Memory B cell (primary cell): Measurements from ENCODE around the gene CX3CL1.

ENCODE experiments used
- ATAC-seq: fragments of 150-1000 bp; cut with Tn5 transposase; 2 replicates; pipeline ENCODE4 v1.10.0; 2021; ENCODE audit warnings: low read depth, mild to moderate bottlenecking, moderate library complexity
- DNase-seq, 2 donors: peaks; one replicate each; pipeline ENCODE4 v3.0.0; 2022; ENCODE audit warnings: low spot score in 2 of 2
- H3K27ac Mint-ChIP-seq: one replicate; pipeline ENCODE4 v1.8.0; 2022; ENCODE audit warnings: mild to moderate bottlenecking, moderate library complexity, mixed read lengths
- H3K27me3 Mint-ChIP-seq: one replicate; pipeline ENCODE4 v1.8.0; 2022; ENCODE audit warnings: mixed read lengths
- H3K36me3 Mint-ChIP-seq: one replicate; pipeline ENCODE4 v1.8.0; 2022; ENCODE audit warnings: mild to moderate bottlenecking, mixed read lengths
- H3K4me1 Mint-ChIP-seq: one replicate; pipeline ENCODE4 v1.8.0; 2022; ENCODE audit warnings: mixed read lengths
- H3K4me3 Mint-ChIP-seq: one replicate; pipeline ENCODE4 v1.8.0; 2022; ENCODE audit warnings: mild to moderate bottlenecking, moderate library complexity, mixed read lengths
- H3K9me3 Mint-ChIP-seq: one replicate; pipeline ENCODE4 v1.8.0; 2022; ENCODE audit warnings: mixed read lengths

Gene CX3CL1

DNA sequence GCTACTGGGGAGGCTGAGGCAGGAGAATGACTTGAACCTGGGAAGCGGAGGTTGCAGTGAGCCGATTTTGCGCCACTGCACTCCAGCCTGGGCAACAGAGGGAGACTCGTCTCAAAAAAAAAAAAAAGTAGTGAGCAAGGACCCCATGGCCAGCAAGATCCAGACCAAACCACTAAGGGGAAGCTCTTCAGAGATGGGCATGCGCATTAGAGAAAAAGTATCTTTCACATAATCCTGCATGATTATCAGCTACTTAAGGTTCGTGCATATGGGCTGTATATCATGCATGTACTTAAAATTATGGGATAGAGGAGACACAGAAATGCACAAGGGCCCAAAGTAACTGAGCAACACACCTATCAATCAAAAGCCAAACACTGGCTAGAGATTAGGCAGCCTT lies 24.4 kb upstream of the CX3CL1 start:
- ATAC-seq (no peak), DNase-seq (no peak)
- H3K4me1 Mint-ChIP-seq: peaks cover 28% of the 10 kb centered on the region
- no peak overlapping the region for H3K27ac Mint-ChIP-seq
- peaks cover 2% of the 10 kb centered on the region for H3K9me3 Mint-ChIP-seq
- peaks cover 6% of the 10 kb centered on the region for H3K27me3 Mint-ChIP-seq
- peaks cover 2% of the 10 kb centered on the region for H3K36me3 Mint-ChIP-seq
- H3K4me3 Mint-ChIP-seq: no peak overlapping the region

DNA sequence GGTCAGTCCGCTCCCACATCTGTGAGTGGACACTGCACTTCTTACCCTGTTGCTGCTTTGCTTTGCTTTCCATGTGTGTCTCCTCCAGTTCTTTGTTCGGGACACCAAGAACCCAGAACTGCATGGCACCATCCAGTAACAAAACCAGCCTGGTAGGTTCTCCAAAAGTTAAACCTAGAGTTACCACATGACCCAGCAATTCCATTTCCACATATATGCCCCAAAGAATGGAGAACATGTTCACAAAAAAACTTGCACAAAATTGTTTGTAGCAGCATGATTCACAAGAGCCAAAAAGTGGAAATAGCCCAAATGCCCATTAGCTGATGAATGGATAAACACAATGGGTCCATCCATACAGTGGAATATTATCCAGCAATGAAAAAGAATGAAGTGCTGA lies 24.0 kb upstream of the CX3CL1 start:
- ATAC-seq: no peak

DNA sequence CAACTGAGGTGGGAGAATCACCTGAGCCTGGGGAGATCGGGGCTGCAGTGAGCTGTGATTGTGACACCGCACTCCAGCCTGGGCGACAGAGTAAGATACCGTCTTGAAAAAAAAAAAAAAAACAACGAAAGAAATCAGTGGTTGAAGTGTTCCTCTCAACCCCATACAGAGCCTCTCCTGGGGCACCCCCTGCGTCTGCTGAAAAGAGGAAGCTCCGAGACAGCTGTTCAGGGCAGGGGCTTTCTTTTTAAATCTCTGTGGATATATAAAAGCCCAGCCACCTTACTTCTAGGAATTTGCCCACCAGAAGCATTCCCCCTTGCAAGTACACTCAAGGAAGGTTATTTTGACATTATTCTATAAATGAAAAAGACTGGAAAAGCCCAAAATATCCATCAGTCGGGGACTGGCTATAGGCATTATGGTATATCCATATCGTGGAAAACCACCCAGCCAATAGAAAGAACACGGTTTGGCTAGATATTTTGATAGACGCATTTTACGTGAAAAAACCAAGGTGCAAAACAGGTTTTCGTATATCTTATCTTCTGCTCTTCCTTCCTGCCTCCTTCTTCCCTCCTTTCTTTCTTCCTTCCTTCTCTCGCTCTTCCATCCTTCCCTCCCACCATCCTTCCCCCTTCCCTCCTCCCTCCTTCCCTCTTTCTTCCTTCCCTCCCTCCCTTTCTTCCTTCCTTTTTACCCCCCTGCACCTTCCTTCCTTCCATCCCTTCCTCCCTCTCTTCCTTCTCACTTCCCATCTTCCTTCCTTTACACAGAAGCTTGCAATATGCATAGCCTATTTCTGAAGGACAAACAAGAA lies 22.9 kb upstream of the CX3CL1 start:
- H3K4me3 Mint-ChIP-seq: peak overlapping the region; percentile 72
- ATAC-seq: peak; percentile 99
- peaks cover 2% of the 10 kb centered on the region for H3K9me3 Mint-ChIP-seq
- peaks cover 2% of the 10 kb centered on the region for H3K36me3 Mint-ChIP-seq
- peak; percentile 55 to 81 for DNase-seq
- peaks cover 21% of the 10 kb centered on the region for H3K4me1 Mint-ChIP-seq
- H3K27ac Mint-ChIP-seq: peak overlapping the region; percentile 64
- peaks cover 4% of the 10 kb centered on the region for H3K27me3 Mint-ChIP-seq

More for the DNA sequence above, 24.0 kb upstream of the CX3CL1 start:
- DNase-seq: no peak
- Mint-ChIP-seq H3K9me3 (peaks cover 2% of the 10 kb centered on the region), H3K27me3 (peaks cover 4% of the 10 kb centered on the region), H3K4me3 (peak overlapping the region; percentile 72), H3K27ac (peak overlapping the region; percentile 14), H3K36me3 (peaks cover 2% of the 10 kb centered on the region), H3K4me1 (peaks cover 27% of the 10 kb centered on the region)

DNA sequence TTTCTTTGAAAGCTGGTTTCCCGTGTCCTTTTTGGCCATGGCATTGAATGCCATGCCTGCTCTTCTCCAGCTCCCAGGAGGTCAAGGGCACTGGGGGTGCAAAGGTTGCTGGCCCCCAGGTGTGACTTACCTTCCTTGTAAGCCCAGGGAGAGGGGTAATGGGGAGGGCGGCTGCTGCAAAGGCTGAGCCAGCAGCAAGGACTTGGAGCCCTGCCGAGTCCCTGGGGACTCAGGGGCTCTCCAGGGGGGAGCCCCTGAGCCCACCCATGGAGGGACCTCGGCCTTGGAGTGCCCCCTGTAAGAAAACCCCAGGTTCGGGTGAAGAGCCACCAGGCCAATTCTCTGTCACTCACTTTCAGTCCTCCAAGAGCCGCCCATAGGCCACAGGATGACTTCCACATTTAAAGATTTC lies 19.6 kb upstream of the CX3CL1 start:
- DNase-seq: no peak
- no peaks in the 10 kb centered on the region for H3K27me3 Mint-ChIP-seq
- H3K4me3 Mint-ChIP-seq: no peak overlapping the region
- no peak overlapping the region for H3K27ac Mint-ChIP-seq
- no peaks in the 10 kb centered on the region for H3K9me3 Mint-ChIP-seq
- no peak for ATAC-seq
- no peaks in the 10 kb centered on the region for H3K36me3 Mint-ChIP-seq
- peaks cover 18% of the 10 kb centered on the region for H3K4me1 Mint-ChIP-seq

DNA sequence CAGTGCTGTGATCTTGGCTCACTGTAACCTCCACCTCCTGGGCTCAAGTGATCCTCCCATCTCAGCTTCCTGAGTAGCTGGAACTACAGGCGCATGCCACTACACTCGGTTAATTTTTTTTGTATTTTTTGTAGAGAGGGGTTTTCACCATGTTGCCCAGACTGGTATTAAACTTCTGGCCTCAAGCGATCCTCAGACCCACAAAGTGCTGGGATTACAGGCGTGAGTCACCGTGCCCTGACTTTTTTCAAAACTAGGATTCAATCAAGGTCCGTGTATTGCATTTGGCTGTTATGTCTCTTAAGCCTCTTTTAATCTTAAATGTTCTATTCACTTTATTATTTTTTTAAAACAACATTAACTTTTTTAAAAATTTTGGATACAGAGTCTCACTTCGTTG lies 18.0 kb upstream of the CX3CL1 start:
- H3K27ac Mint-ChIP-seq: no peak overlapping the region
- peaks cover 20% of the 10 kb centered on the region for H3K4me1 Mint-ChIP-seq
- no peak overlapping the region for H3K4me3 Mint-ChIP-seq
- DNase-seq (no peak), ATAC-seq (no peak)
- H3K36me3 Mint-ChIP-seq: no peaks in the 10 kb centered on the region
- no peaks in the 10 kb centered on the region for H3K9me3 Mint-ChIP-seq
- H3K27me3 Mint-ChIP-seq: no peaks in the 10 kb centered on the region

DNA sequence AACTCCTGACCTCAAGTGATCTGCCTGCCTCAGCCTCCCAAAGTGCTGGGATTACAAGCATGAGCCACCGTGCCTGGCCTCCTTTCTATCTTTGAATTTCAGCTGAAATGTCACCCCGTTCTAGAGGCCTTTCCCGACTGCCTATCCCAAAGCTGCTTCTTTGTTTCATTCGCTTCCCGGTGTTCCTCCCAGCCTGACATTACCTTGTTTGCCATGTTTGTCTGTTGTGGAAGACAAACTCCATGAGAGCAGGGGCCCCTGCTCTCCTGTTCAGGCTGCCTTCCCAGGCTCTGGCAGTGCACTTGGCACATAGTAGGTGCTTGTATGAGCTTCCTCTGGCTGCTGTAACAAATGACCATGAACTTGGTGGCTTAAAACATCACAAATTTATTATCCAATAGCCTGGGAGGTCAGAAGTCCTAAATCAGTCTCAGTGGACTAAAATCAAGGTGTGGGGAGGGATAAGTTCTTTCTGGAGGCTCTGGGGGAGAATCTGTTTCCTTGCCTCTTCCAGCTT lies 16.3 kb upstream of the CX3CL1 start:
- ATAC-seq (no peak), DNase-seq (no peak)
- no peak overlapping the region for H3K27ac Mint-ChIP-seq
- H3K4me3 Mint-ChIP-seq: no peak overlapping the region
- H3K9me3 Mint-ChIP-seq: no peaks in the 10 kb centered on the region
- H3K36me3 Mint-ChIP-seq: no peaks in the 10 kb centered on the region
- H3K4me1 Mint-ChIP-seq: peaks cover 18% of the 10 kb centered on the region
- H3K27me3 Mint-ChIP-seq: no peaks in the 10 kb centered on the region

DNA sequence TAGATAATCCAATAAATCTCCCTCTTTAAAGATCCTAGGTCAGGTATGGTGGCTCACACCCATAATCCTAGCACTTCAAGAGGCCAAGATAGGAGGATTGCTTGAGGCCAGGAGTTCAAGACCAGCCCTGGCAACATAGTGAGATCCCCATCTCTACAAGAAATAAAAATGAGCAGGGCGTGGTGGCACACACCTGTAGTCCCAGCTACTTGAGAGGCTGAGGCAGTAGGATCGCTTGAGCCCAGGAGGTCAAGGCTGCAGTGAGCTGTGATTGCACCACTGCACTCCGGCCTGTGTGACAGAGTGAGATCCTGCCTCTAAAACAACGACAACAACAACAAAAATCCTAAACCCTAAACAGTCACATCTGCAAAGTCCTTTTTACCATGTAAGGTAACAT lies 15.7 kb upstream of the CX3CL1 start:
- no peak for DNase-seq
- no peak for ATAC-seq
- no peaks in the 10 kb centered on the region for H3K36me3 Mint-ChIP-seq
- H3K4me3 Mint-ChIP-seq: no peak overlapping the region
- H3K9me3 Mint-ChIP-seq: no peaks in the 10 kb centered on the region
- no peaks in the 10 kb centered on the region for H3K27me3 Mint-ChIP-seq
- H3K4me1 Mint-ChIP-seq: peaks cover 18% of the 10 kb centered on the region
- H3K27ac Mint-ChIP-seq: no peak overlapping the region

DNA sequence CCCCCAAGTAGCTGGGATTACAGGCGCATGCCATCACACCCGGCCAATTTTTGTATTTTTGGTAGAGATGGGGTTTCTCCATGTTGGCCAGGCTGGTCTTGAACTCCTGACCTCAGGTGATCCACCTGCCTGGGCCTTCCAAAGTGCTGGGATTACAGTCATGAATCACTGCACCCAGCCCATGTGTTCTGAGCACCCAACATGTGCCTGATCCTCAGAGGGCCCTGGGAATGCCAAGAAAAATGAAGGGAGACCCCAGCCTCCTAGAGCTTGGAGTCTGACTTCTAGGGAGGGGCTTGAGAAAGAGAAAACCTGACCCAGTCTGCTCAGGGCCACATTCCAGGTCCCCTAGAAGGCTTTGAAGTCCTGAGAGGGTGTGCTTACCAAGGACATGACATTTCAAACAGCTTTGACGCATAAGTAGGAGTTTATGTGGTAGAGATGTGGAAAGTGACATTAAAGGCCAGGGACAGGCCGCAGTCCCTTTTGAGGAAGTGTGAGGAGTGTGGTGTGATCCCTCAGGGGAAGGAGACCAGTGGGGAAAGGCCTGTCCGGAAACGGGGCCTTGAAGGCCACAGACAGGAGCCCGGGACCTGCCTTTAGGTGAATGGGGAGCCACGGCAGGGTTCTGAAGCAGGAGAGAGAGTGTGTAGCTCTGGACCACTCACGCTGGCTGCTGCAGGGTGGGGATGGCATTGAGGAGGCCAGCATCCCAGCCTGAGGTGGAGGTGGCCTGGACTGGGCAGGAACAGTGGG lies 14.8 kb upstream of the CX3CL1 start:
- DNase-seq: no peak
- H3K4me3 Mint-ChIP-seq: peak overlapping the region; percentile 6
- H3K27ac Mint-ChIP-seq: peak overlapping the region; percentile 54
- peak; percentile 38 for ATAC-seq
- H3K36me3 Mint-ChIP-seq: no peaks in the 10 kb centered on the region
- no peaks in the 10 kb centered on the region for H3K27me3 Mint-ChIP-seq
- no peaks in the 10 kb centered on the region for H3K9me3 Mint-ChIP-seq
- H3K4me1 Mint-ChIP-seq: peaks cover 18% of the 10 kb centered on the region

DNA sequence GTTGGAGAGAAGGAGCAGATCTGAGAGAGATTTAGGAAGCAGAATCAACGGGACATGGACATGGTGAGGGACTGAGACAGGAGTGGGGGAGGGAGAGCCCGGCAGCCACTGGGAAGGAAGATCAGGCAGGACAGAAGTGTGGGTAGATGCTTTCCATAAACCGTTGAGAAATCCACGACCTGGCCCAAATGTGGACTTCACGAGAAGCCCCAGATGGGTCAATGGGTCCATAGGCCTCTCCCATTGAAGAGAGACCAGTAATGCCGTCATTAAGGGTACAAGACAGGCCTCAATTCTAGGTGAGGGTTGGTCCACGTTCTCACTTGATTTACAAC lies 14.2 kb upstream of the CX3CL1 start:
- H3K4me3 Mint-ChIP-seq: peak overlapping the region; percentile 6
- no peaks in the 10 kb centered on the region for H3K27me3 Mint-ChIP-seq
- DNase-seq (no peak), ATAC-seq (no peak)
- H3K9me3 Mint-ChIP-seq: no peaks in the 10 kb centered on the region
- peak overlapping the region; percentile 54 for H3K27ac Mint-ChIP-seq
- H3K36me3 Mint-ChIP-seq: no peaks in the 10 kb centered on the region
- peaks cover 18% of the 10 kb centered on the region for H3K4me1 Mint-ChIP-seq

DNA sequence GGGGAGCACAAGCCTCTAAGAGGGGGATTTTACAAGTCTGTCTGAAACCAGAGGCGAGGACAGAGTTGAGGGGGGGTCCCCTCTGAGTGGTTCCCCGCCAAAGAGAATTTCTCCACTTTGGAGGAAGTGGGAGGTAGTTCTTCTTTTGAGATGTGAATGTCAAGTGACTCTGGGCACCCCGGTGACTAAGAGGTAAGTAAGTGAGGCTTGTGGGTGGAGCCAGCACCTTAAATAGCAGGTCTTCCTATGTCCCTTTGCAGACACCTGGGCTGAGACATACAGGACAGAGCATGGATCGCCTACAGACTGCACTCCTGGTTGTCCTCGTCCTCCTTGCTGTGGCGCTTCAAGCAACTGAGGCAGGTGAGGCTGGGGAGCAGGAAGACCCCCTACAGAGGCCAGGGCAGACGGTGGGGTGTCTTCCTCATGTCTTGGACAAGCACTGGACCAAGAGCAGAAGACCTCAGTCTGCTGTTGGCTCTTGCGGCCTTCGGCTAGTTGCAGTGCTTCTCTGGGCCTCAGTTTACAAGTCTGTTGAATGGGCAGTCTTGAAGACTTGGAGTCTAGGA lies 13.7 kb upstream of the CX3CL1 start, which contains the start of gene CCL22:
Gene CCL22, plus strand, starts transcription at position 257 of the 569 bp plus-strand sequence. Its CDS starts 34 bp downstream, at position 291.
- Mint-ChIP-seq H3K36me3 (no peaks in the 10 kb centered on the region), H3K4me1 (peaks cover 16% of the 10 kb centered on the region), H3K27me3 (no peaks in the 10 kb centered on the region), H3K27ac (peak within 1 kb of the TSS; percentile 54), H3K9me3 (no peaks in the 10 kb centered on the region), H3K4me3 (peak within 1 kb of the TSS; percentile 9)
- DNase-seq (peak in 1 of 2 donors; percentile 25), ATAC-seq (peak; percentile 87)

DNA sequence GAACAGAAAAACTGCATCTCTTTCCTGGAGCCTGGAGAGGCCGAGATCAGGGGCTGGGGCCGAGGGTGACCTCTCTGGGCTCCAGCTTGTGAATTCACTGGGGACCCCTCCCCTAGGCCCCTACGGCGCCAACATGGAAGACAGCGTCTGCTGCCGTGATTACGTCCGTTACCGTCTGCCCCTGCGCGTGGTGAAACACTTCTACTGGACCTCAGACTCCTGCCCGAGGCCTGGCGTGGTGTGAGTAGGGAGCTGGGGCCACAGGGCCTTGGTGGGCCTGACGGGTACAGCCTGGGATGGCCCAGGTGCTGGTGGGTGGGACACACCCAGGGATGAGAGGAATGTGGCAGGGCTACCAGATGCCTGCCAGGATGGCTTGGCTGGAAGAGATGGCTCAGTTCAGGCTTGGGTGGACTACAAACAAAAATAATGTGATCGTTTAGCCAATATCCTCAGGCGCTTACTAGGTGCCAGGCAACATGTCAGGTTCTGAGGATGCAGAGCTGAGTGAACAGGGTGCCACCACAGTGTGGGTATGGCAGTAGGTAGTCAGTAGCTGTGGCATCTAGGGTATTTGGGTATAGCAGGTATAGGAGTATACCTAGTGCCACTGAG lies 11.9 kb upstream of the CX3CL1 start:
- no peak for DNase-seq
- Mint-ChIP-seq H3K4me3 (no peak overlapping the region), H3K4me1 (peaks cover 16% of the 10 kb centered on the region), H3K27ac (no peak overlapping the region), H3K27me3 (no peaks in the 10 kb centered on the region), H3K36me3 (no peaks in the 10 kb centered on the region), H3K9me3 (no peaks in the 10 kb centered on the region)
- ATAC-seq: no peak

DNA sequence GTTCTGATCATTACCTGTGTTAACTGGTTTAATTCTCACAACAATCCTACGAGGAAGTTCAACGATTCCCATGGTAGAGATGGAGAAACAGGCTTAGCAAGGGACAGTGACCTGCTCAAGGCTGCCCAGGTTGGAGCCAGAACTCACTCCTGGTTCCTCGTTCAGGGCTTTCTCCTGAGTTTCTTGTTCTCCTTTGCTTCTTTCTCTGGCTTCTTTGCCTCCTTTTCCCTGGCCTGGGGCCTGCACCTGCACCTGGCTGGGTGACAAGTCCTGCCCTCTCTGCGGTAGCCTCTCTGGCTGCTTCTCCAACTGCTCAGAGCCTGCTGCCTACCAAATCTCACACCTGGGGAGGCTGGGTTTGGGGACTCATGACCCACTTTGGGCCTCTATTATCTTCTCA lies 10.9 kb upstream of the CX3CL1 start:
- H3K27ac Mint-ChIP-seq: no peak overlapping the region
- peaks cover 16% of the 10 kb centered on the region for H3K4me1 Mint-ChIP-seq
- no peaks in the 10 kb centered on the region for H3K27me3 Mint-ChIP-seq
- no peaks in the 10 kb centered on the region for H3K9me3 Mint-ChIP-seq
- no peak for ATAC-seq
- DNase-seq: no peak
- H3K4me3 Mint-ChIP-seq: no peak overlapping the region
- no peaks in the 10 kb centered on the region for H3K36me3 Mint-ChIP-seq

DNA sequence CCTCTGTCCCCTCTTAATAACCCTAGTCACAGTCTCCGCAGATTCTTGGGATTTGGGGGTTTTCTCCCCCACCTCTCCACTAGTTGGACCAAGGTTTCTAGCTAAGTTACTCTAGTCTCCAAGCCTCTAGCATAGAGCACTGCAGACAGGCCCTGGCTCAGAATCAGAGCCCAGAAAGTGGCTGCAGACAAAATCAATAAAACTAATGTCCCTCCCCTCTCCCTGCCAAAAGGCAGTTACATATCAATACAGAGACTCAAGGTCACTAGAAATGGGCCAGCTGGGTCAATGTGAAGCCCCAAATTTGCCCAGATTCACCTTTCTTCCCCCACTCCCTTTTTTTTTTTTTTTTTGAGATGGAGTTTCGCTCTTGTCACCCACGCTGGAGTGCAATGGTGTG lies 8.1 kb upstream of the CX3CL1 start:
- H3K36me3 Mint-ChIP-seq: no peaks in the 10 kb centered on the region
- H3K9me3 Mint-ChIP-seq: no peaks in the 10 kb centered on the region
- ATAC-seq: no peak
- H3K4me3 Mint-ChIP-seq: no peak overlapping the region
- peaks cover 8% of the 10 kb centered on the region for H3K4me1 Mint-ChIP-seq
- no peak overlapping the region for H3K27ac Mint-ChIP-seq
- H3K27me3 Mint-ChIP-seq: peaks cover 5% of the 10 kb centered on the region
- no peak for DNase-seq

DNA sequence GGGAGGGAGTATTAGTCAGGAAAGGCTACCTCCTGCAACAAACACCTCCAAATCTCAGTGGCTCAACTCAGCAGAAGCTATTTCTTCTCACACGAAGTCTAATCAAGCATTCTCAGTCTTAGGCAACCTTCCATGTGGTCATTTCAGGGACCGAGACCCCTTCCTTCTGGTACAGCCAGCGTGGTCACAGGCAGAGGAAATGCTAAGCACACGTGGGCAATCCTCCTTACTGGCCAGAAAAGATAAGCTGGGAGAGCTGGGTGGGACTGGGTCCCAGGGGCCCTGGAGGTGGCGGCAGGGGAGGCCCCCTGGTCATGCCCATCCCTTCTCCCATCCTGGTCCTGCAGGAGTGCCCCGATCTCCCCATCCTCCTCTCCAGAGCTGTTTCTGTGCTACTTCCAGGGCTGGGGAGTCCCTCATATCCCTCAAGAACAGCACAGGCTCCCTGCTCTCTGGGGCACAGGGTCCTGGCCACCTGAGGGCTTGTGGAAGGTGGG lies 5.7 kb upstream of the CX3CL1 start:
- no peak overlapping the region for H3K27ac Mint-ChIP-seq
- DNase-seq (no peak), ATAC-seq (no peak)
- no peak overlapping the region for H3K4me3 Mint-ChIP-seq
- peaks cover 5% of the 10 kb centered on the region for H3K4me1 Mint-ChIP-seq
- H3K36me3 Mint-ChIP-seq: no peaks in the 10 kb centered on the region
- H3K27me3 Mint-ChIP-seq: peaks cover 5% of the 10 kb centered on the region
- H3K9me3 Mint-ChIP-seq: no peaks in the 10 kb centered on the region
